ENCODE measurements around the gene WDR64.

Gene WDR64

GRCh38 chr1:241624935-241625334, 27.1 kb upstream of the WDR64 start:
- TF ChIP-seq, protein P1, sequence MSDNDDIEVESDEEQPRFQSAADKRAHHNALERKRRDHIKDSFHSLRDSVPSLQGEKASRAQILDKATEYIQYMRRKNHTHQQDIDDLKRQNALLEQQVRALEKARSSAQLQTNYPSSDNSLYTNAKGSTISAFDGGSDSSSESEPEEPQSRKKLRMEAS (IDR thresholded peaks at IDR 0.05; ENCODE audit: low read depth, low read length) = no peak
- no peak for TF ChIP-seq MYC (IDR thresholded peaks at IDR 0.05; ENCODE audit: low read depth, low read length)
- no peak for TF ChIP-seq POLR2A (IDR thresholded peaks at IDR 0.05; ENCODE audit: extremely low read depth, insufficient read length)
- TF ChIP-seq, protein P2, sequence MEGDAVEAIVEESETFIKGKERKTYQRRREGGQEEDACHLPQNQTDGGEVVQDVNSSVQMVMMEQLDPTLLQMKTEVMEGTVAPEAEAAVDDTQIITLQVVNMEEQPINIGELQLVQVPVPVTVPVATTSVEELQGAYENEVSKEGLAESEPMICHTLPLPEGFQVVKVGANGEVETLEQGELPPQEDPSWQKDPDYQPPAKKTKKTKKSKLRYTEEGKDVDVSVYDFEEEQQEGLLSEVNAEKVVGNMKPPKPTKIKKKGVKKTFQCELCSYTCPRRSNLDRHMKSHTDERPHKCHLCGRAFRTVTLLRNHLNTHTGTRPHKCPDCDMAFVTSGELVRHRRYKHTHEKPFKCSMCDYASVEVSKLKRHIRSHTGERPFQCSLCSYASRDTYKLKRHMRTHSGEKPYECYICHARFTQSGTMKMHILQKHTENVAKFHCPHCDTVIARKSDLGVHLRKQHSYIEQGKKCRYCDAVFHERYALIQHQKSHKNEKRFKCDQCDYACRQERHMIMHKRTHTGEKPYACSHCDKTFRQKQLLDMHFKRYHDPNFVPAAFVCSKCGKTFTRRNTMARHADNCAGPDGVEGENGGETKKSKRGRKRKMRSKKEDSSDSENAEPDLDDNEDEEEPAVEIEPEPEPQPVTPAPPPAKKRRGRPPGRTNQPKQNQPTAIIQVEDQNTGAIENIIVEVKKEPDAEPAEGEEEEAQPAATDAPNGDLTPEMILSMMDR (IDR thresholded peaks at IDR 0.05; ENCODE audit: low read depth, low read length) = no peak

DNA sequence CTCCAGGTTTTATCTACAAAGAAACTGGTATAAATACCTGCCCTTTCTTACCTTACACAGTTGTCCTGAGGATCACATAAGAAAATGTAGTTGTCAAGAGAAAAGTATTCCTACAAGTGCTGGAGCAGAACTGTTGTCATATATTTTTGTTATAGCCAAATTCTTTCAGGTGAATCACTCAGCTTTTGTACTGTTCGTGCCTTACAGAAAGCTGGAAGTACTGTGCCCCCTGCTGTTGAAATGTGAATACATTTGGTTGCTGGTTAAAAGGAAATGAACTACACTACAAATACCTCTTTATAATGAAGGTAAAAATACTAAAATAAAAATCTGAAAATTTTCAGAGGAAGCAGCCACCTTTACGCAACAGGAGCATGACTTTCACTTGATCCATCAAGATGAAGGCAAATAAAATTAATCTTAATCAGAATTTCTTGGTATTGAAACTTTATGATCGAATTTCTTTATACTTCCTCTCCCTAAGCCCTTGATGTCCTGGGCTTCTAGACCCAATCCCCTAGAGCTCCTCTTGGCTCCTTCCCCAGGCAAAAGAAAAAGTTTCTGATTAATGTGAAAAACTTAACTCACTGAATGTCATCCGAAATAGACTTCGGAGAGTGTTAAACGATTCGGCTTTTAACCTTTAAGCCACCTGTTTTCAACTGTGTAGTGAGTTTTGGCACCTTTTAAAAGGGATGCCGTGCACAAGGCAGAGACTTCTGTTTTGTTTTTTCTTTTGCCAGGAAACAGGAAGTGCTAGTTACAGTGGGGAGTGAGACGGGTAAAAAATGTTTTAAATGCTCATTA, 24.4 kb upstream of the WDR64 start:
- TF ChIP-seq, protein P2 (IDR thresholded peaks at IDR 0.05; ENCODE audit: low read depth, low read length) = peak; percentile 64
- TF ChIP-seq MYC (IDR thresholded peaks at IDR 0.05; ENCODE audit: low read depth, low read length) = no peak
- no peak overlapping the region for H3K4me3 ChIP-seq (ENCODE audit: low read depth, low read length)
- peak; percentile 72 for DNase-seq (ENCODE audit: low read depth)

More at GRCh38 chr1:241624935-241625334, 27.1 kb upstream of the WDR64 start:
- no peak for DNase-seq (ENCODE audit: low read depth)
- no peak overlapping the region for H3K4me3 ChIP-seq (ENCODE audit: low read depth, low read length)

- H3K4me3 ChIP-seq (ENCODE audit: low read depth, low read length) = no peak overlapping the region
- TF ChIP-seq, protein P1 (IDR thresholded peaks at IDR 0.05; ENCODE audit: low read depth, low read length) = no peak
- TF ChIP-seq, protein P2 (IDR thresholded peaks at IDR 0.05; ENCODE audit: low read depth, low read length) = no peak
- TF ChIP-seq MYC (IDR thresholded peaks at IDR 0.05; ENCODE audit: low read depth, low read length) (no peak), POLR2A (IDR thresholded peaks at IDR 0.05; ENCODE audit: extremely low read depth, insufficient read length) (no peak)
- DNase-seq (ENCODE audit: low read depth) = no peak
Observed at GRCh38 chr1:241630005-241630404, 22.1 kb upstream of the WDR64 start.

- TF ChIP-seq, protein P2 (IDR thresholded peaks at IDR 0.05; ENCODE audit: low read depth, low read length) = no peak
- no peak for TF ChIP-seq POLR2A (IDR thresholded peaks at IDR 0.05; ENCODE audit: extremely low read depth, insufficient read length)
- TF ChIP-seq, protein P1 (IDR thresholded peaks at IDR 0.05; ENCODE audit: low read depth, low read length) = no peak
- TF ChIP-seq MYC (IDR thresholded peaks at IDR 0.05; ENCODE audit: low read depth, low read length) = no peak
- no peak for DNase-seq (ENCODE audit: low read depth)
- H3K4me3 ChIP-seq (ENCODE audit: low read depth, low read length) = no peak overlapping the region
Observed at GRCh38 chr1:241630476-241630875, 21.6 kb upstream of the WDR64 start.

DNA sequence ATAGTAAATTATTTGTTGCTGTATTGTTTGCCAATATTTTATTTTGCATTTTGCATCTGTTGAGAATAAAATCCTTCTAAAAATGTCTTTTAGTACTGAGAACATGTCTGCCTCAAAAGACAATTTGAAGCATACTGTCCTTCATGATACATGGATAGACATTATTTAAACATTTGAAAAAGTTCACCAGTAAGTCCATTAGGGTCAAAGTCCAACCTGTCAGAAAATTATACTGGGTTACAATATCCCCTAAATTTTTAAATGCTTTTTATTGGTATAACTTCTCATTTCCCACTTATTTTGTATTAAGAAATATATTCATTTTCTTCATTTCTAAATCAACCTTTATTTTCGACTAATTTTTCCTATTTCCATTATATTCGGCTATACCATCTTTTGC, 21.2 kb upstream of the WDR64 start:
- TF ChIP-seq, protein P1 (IDR thresholded peaks at IDR 0.05; ENCODE audit: low read depth, low read length) = no peak
- TF ChIP-seq, protein P2 (IDR thresholded peaks at IDR 0.05; ENCODE audit: low read depth, low read length) = no peak
- TF ChIP-seq POLR2A (IDR thresholded peaks at IDR 0.05; ENCODE audit: extremely low read depth, insufficient read length) = no peak
- TF ChIP-seq MYC (IDR thresholded peaks at IDR 0.05; ENCODE audit: low read depth, low read length) = no peak
- no peak for DNase-seq (ENCODE audit: low read depth)
- H3K4me3 ChIP-seq (ENCODE audit: low read depth, low read length) = no peak overlapping the region

Measured in NB4 (cell line).